Activated B cell treated with CpG ODN at 0.5 μM for 24 hours (primary cell): ENCODE results near the gene C1orf122. TPM values are rescaled to one million over a fixed set of nuclear protein-coding genes. Genes with fewer than 3 reads are reported as not detected.

Source experiments
- ATAC-seq: fragments of 200-7000 bp; cut with Tn5 transposase; one replicate; pipeline ENCODE4 v1.10.0; 2021; ENCODE audit warnings: low read depth, mild to moderate bottlenecking, moderate library complexity
- CTCF ChIA-PET: fragments of 350-600 bp; sonication (Branson Sonifier 250); formaldehyde crosslinking; loops from one replicate; lab custom pipeline; 2021; ENCODE audit warnings: antibody characterized with exemption; lab: Charles Lee
- POLR2A ChIA-PET: fragments of 350-600 bp; sonication (Branson Sonifier 250); formaldehyde crosslinking; loops from one replicate; lab custom pipeline; 2021; ENCODE audit warnings: antibody characterized with exemption; lab: Charles Lee
- DNase-seq: peaks from one replicate; pipeline ENCODE4 v3.0.0; 2022
- H3K27ac Mint-ChIP-seq: one replicate; pipeline ENCODE4 v1.8.0; 2020; ENCODE audit warnings: mixed read lengths
- H3K27me3 Mint-ChIP-seq: one replicate; pipeline ENCODE4 v1.8.0; 2021; ENCODE audit warnings: mixed read lengths
- H3K36me3 Mint-ChIP-seq: one replicate; pipeline ENCODE4 v1.8.0; 2021; ENCODE audit warnings: low read depth, mixed read lengths
- H3K4me1 Mint-ChIP-seq: one replicate; pipeline ENCODE4 v1.8.0; 2021; ENCODE audit warnings: mixed read lengths
- H3K4me3 Mint-ChIP-seq: one replicate; pipeline ENCODE4 v1.8.0; 2020; ENCODE audit warnings: mild to moderate bottlenecking, mixed read lengths
- H3K9me3 Mint-ChIP-seq: one replicate; pipeline ENCODE4 v1.8.0; 2020; ENCODE audit warnings: mixed read lengths
- intact Hi-C: fragments of 100-400 bp; cut with micrococcal nuclease; formaldehyde crosslinking; loops from one replicate; pipeline ENCODE4 v1.15.1; 2024
- total RNA-seq: library from RNA; stranded (reverse); gene quantifications from 2 replicates; pipeline ENCODE4 v1.2.3, GENCODE V29; 2022
- TF ChIP-seq, protein P1 (sequence below): fragments of 200-600 bp; IDR thresholded peaks from one replicate; pipeline ENCODE4 v1.8.0; 2022; ENCODE audit warnings: antibody characterized with exemption, mild to moderate bottlenecking

C1orf122 gene
- total RNA-seq, 1 donor from 2014 or later: 19.9 TPM

DNA sequence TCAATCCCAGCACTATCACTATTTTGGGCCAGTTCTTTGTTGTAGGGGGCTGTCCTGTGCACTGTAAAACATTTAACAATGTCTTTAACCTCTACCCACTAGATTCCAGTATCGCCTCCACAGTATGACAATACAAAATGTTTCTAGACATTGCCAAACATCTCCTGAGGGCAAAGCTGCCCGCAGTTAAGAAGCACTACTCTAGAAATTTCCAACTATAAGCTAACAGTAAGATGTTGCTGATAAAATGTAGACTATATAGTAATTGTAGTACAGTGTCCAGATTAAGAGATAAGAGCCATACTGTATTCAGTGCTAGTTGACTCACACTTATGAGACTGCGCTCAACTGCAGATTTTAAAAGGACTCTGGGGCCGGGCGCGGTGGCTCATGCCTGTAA lies 46.8 kb downstream of the C1orf122 start:
- ChIA-PET POLR2A (no interaction called here), CTCF (no interaction called here)
- TF ChIP-seq, protein P1, sequence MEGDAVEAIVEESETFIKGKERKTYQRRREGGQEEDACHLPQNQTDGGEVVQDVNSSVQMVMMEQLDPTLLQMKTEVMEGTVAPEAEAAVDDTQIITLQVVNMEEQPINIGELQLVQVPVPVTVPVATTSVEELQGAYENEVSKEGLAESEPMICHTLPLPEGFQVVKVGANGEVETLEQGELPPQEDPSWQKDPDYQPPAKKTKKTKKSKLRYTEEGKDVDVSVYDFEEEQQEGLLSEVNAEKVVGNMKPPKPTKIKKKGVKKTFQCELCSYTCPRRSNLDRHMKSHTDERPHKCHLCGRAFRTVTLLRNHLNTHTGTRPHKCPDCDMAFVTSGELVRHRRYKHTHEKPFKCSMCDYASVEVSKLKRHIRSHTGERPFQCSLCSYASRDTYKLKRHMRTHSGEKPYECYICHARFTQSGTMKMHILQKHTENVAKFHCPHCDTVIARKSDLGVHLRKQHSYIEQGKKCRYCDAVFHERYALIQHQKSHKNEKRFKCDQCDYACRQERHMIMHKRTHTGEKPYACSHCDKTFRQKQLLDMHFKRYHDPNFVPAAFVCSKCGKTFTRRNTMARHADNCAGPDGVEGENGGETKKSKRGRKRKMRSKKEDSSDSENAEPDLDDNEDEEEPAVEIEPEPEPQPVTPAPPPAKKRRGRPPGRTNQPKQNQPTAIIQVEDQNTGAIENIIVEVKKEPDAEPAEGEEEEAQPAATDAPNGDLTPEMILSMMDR: no peak
- no peak for DNase-seq
- H3K4me3 Mint-ChIP-seq: no peak overlapping the region
- H3K27me3 Mint-ChIP-seq: no peaks in the 10 kb centered on the region
- no peak overlapping the region for H3K27ac Mint-ChIP-seq
- no peaks in the 10 kb centered on the region for H3K9me3 Mint-ChIP-seq
- no peak for ATAC-seq
- intact Hi-C loops: no loop called here
- peaks cover 40% of the 10 kb centered on the region for H3K4me1 Mint-ChIP-seq
- peaks cover 37% of the 10 kb centered on the region for H3K36me3 Mint-ChIP-seq

Other genes with a start within 250 kb of the C1orf122 start
- 68.0 and 71.4 TPM in 2 replicates for gene GNL2, start 211.9 kb upstream of the C1orf122 start, total RNA-seq
- not detected in 2 replicates for gene RSPO1, start 172.9 kb upstream of the C1orf122 start, total RNA-seq
- 1.9 and 2.9 TPM in 2 replicates for gene CDCA8, start 115.3 kb upstream of the C1orf122 start, total RNA-seq
- gene EPHA10, start 42.7 kb upstream of the C1orf122 start, total RNA-seq: 0.12 and 0.27 TPM in 2 replicates
- gene MANEAL, start 13.9 kb upstream of the C1orf122 start, total RNA-seq: 5.3 and 5.4 TPM in 2 replicates
- gene YRDC, start 418 bp downstream of the C1orf122 start, total RNA-seq: 20.6 and 24.2 TPM in 2 replicates
- 30.5 and 36.2 TPM in 2 replicates for gene MTF1, start 51.8 kb downstream of the C1orf122 start, total RNA-seq
- 63.4 and 70.3 TPM in 2 replicates for gene INPP5B, start 139.3 kb downstream of the C1orf122 start, total RNA-seq
- gene SF3A3, start 182.2 kb downstream of the C1orf122 start, total RNA-seq: 82.4 and 90.5 TPM in 2 replicates
- 1.4 and 1.6 TPM in 2 replicates for gene FHL3, start 197.7 kb downstream of the C1orf122 start, total RNA-seq
- gene UTP11, start 204.9 kb downstream of the C1orf122 start, total RNA-seq: 26.1 and 28.6 TPM in 2 replicates
- gene POU3F1, start 239.0 kb downstream of the C1orf122 start, total RNA-seq: 6.1 and 6.2 TPM in 2 replicates